Endothelial cell of umbilical vein (primary cell): ENCODE results near the gene ECE2. TPM values are rescaled to one million over a fixed set of nuclear protein-coding genes. Genes with fewer than 3 reads are reported as not detected.

Source experiments
- BruUV-seq: library from RNA; stranded (reverse); fragments of 400-500 nt; replicated peaks from 2 replicates; lab custom pipeline; 2021; lab: Mats Ljungman, UMichigan
- CTCF ChIA-PET: fragments of 300-600, 350-600 bp; sonication (Branson Sonifier 250); formaldehyde crosslinking; loops from one replicate; lab custom pipeline; 2021; ENCODE audit warnings: antibody characterized with exemption, inconsistent platforms; lab: Charles Lee
- POLR2A ChIA-PET: fragments of 300-600, 350-600 bp; sonication (Branson Sonifier 250); formaldehyde crosslinking; loops from one replicate; lab custom pipeline; 2021; ENCODE audit warnings: antibody characterized with exemption, inconsistent platforms; lab: Charles Lee
- DNase-seq: peaks from one replicate; pipeline ENCODE4 v3.0.0-alpha.2; 2011; ENCODE audit warnings: low read depth, low spot score
- FAIRE-seq: peaks from 2 replicates; lab custom pipeline; 2011; peaks lifted over from hg19 to GRCh38; lab: Jason Lieb, UNC
- H2AFZ ChIP-seq: 2 replicates; pipeline ENCODE4 v1.6.0; 2012; ENCODE audit warnings: low read depth, low read length, control low read depth, inconsistent platforms
- H3K27ac ChIP-seq: 2 replicates; pipeline ENCODE4 v1.5.1; 2011; ENCODE audit warnings: low read depth, mild to moderate bottlenecking, control low read depth, low read length, moderate library complexity; ENCODE audit not compliant: insufficient read depth
- H3K27me3 ChIP-seq, 2 experiments: 2 replicates each; pipeline versions ENCODE4 v1.6.0 to v1.6.1; 2011; ENCODE audit warnings: low read length in 2 of 2, mixed read lengths in 1 of 2; ENCODE audit not compliant: control insufficient read depth in 2 of 2, insufficient read depth in 2 of 2
- H3K36me3 ChIP-seq, 2 experiments: 2 replicates in 1 of 2; 3 replicates in 1 of 2; pipeline ENCODE4 v1.5.1; 2011; ENCODE audit warnings: low read length in 2 of 2, mild to moderate bottlenecking in 1 of 2, moderate library complexity in 1 of 2; ENCODE audit not compliant: control insufficient read depth in 2 of 2, insufficient read depth in 2 of 2; ENCODE audit errors: extremely low read depth in 1 of 2
- H3K4me1 ChIP-seq: 3 replicates; pipeline ENCODE4 v1.5.1; 2011; ENCODE audit warnings: mild to moderate bottlenecking, low read length; ENCODE audit not compliant: control insufficient read depth, insufficient read depth; ENCODE audit errors: extremely low read depth
- H3K4me2 ChIP-seq: 2 replicates; pipeline ENCODE4 v1.6.1; 2011; ENCODE audit warnings: low read length, control low read depth, mixed read lengths; ENCODE audit not compliant: insufficient read depth
- H3K4me3 ChIP-seq, 3 experiments: fragments of 200-600 bp in 1 of 3; sonication (generic), shearing (Covaris generic) in 1 of 3; replicated peaks in 1 of 3; 2 replicates each; pipeline ENCODE4 v1.5.1; 2011 to 2016; ENCODE audit warnings: control low read depth in 3 of 3, low read length in 3 of 3, mild to moderate bottlenecking in 2 of 3, inconsistent platforms in 1 of 3, low read depth in 1 of 3, moderate library complexity in 1 of 3; ENCODE audit not compliant: insufficient read depth in 1 of 3
- H3K79me2 ChIP-seq: 2 replicates; pipeline ENCODE4 v1.6.0; 2012; ENCODE audit warnings: low read length, inconsistent platforms; ENCODE audit not compliant: control insufficient read depth, insufficient read depth
- H3K9ac ChIP-seq: replicated peaks from 2 replicates; pipeline ENCODE3; 2011; ENCODE audit warnings: low read length, control low read depth; ENCODE audit not compliant: insufficient read depth; ENCODE audit errors: extremely low read depth
- H3K9me1 ChIP-seq: replicated peaks from 3 replicates; pipeline ENCODE4 v1.6.0; 2011; ENCODE audit warnings: mild to moderate bottlenecking, low read length; ENCODE audit not compliant: control insufficient read depth, insufficient read depth; ENCODE audit errors: extremely low read depth
- H3K9me3 ChIP-seq: replicated peaks from 2 replicates; pipeline ENCODE4 v1.5.1; 2012; ENCODE audit warnings: low read length, inconsistent platforms; ENCODE audit not compliant: control insufficient read depth, insufficient read depth
- H4K20me1 ChIP-seq: replicated peaks from 2 replicates; pipeline ENCODE3; 2011; ENCODE audit warnings: mild to moderate bottlenecking, low read length; ENCODE audit not compliant: control insufficient read depth, insufficient read depth; ENCODE audit errors: extremely low read depth
- EZH2 ChIP-seq: IDR thresholded peaks from 2 replicates; pipeline ENCODE4 v1.6.1; 2012; ENCODE audit warnings: borderline replicate concordance, low read depth, mild to moderate bottlenecking, moderate library complexity, low read length, inconsistent platforms; ENCODE audit not compliant: severe bottlenecking
- FOS ChIP-seq: IDR thresholded peaks from 2 replicates; pipeline ENCODE4 v1.6.1; 2011; ENCODE audit warnings: mild to moderate bottlenecking, low read length, moderate library complexity, borderline replicate concordance; ENCODE audit not compliant: insufficient read depth
- GATA2 ChIP-seq: IDR thresholded peaks from 2 replicates; pipeline ENCODE4 v1.7.0; 2011; ENCODE audit warnings: low read depth, mild to moderate bottlenecking, moderate library complexity, mixed read lengths, low read length; ENCODE audit not compliant: insufficient read length, insufficient read depth
- JUN ChIP-seq: IDR thresholded peaks from 2 replicates; pipeline ENCODE4 v1.6.1; 2011; ENCODE audit warnings: borderline replicate concordance, low read depth; ENCODE audit not compliant: insufficient read length, insufficient read depth
- MYC ChIP-seq: IDR thresholded peaks from one replicate; pipeline ENCODE4 v1.6.1; 2011; ENCODE audit warnings: mild to moderate bottlenecking, low read depth, low read length
- POLR2A ChIP-seq: IDR thresholded peaks from 2 replicates; pipeline ENCODE4 v1.6.1; 2012; ENCODE audit warnings: low read depth, mild to moderate bottlenecking, control low read depth, low read length
- POLR2AphosphoS5 ChIP-seq: IDR thresholded peaks from 2 replicates; pipeline ENCODE4 v1.6.1; 2012; ENCODE audit warnings: low read depth, mild to moderate bottlenecking, control low read depth, low read length, moderate library complexity; ENCODE audit not compliant: insufficient read depth
- dilution Hi-C: fragments of 300-500 bp; cut with MboI; formaldehyde crosslinking; loops from one replicate; pipeline ENCODE4 v1.15.0; 2019; ENCODE audit warnings: low sequenced_read_pairs; ENCODE audit not compliant: extremely low pct_ligation_motif_present
- intact Hi-C: fragments of 100-400 bp; cut with micrococcal nuclease; formaldehyde crosslinking; loops from one replicate; pipeline ENCODE4 v1.10.0; 2022
- polyA plus RNA-seq, 4 experiments: library from polyadenylated mRNA; depleted of rRNA in 3 of 4; stranded (reverse) in 3 of 4; unstranded in 1 of 4; fragments of >200 nt; gene quantifications; 2 replicates each; pipeline versions ENCODE4 v1.2.1 to v1.2.3, GENCODE V29; 2011 to 2012; ENCODE audit warnings: missing spikeins in 1 of 4
- total RNA-seq: library from RNA; stranded (reverse); gene quantifications from 2 replicates; pipeline ENCODE4 v1.2.3, GENCODE V29; 2021
- TF ChIP-seq, protein P1 (sequence below): IDR thresholded peaks from 2 replicates; pipeline ENCODE4 v1.6.1; 2011; ENCODE audit not compliant: insufficient read depth, insufficient read length
- TF ChIP-seq, protein P2 (sequence below), 2 donors: IDR thresholded peaks; 1 replicate in 1 of 2; 2 replicates in 1 of 2; pipeline ENCODE4 v1.5.1; 2011; ENCODE audit warnings: low read length in 2 of 2, mild to moderate bottlenecking in 2 of 2, moderate library complexity in 2 of 2, control low read depth in 1 of 2, inconsistent platforms in 1 of 2, low read depth in 1 of 2; ENCODE audit not compliant: insufficient read depth in 1 of 2; ENCODE audit errors: extremely low read depth in 1 of 2

Gene ECE2
- total and polyA plus RNA-seq, 2 donors (not counting 3 experiments of a cell fraction or from before 2014, with no cell fraction given), result not detected

- intact Hi-C loops, result loop anchor here (1.0 kb wide), 1 partner anchor 12 kb away; no protein-coding TSS in a partner anchor
- H3K9me1 ChIP-seq, result no peaks in the 10 kb centered on the region
- no peak overlapping the region for H3K4me2 ChIP-seq
- peak overlapping the region; percentile 10 for H3K9ac ChIP-seq
- POLR2A ChIA-PET, result interaction anchor here (0.6 to 0.8 kb wide), 2 partner anchors 15 to 872 kb away, joined by 3 read pairs; no protein-coding TSS in a partner anchor
- FAIRE-seq (peak; percentile 92), DNase-seq (peak; percentile 94)
- peaks cover 52 to 53% of the 10 kb centered on the region in 2 experiments for H3K36me3 ChIP-seq
- peaks cover 3% of the 10 kb centered on the region for H4K20me1 ChIP-seq
- dilution Hi-C loops, result no loop called here
- peaks cover 45% of the 10 kb centered on the region for H3K4me1 ChIP-seq
- CTCF ChIA-PET, result interaction anchor here (0.7 to 1.8 kb wide), 4 partner anchors 14 to 51 kb away, joined by 3 to 10 read pairs (median 5); no protein-coding TSS in a partner anchor
- peaks cover 93% of the 10 kb centered on the region for H3K79me2 ChIP-seq
- H2AFZ ChIP-seq, result no peak overlapping the region
- H3K9me3 ChIP-seq, result no peaks in the 10 kb centered on the region
- BruUV-seq, result no TSS peak
- H3K27ac ChIP-seq, result peak overlapping the region; percentile 38
- TF ChIP-seq EZH2, result no peak
- peak; percentile 61 for TF ChIP-seq POLR2AphosphoS5
- TF ChIP-seq, protein P1, sequence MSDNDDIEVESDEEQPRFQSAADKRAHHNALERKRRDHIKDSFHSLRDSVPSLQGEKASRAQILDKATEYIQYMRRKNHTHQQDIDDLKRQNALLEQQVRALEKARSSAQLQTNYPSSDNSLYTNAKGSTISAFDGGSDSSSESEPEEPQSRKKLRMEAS, result no peak
- TF ChIP-seq GATA2, result no peak
- TF ChIP-seq POLR2A, result no peak
- peak; percentile 71 for TF ChIP-seq FOS
- no peak for TF ChIP-seq MYC
- TF ChIP-seq JUN, result peak; percentile 40
- TF ChIP-seq, protein P2, sequence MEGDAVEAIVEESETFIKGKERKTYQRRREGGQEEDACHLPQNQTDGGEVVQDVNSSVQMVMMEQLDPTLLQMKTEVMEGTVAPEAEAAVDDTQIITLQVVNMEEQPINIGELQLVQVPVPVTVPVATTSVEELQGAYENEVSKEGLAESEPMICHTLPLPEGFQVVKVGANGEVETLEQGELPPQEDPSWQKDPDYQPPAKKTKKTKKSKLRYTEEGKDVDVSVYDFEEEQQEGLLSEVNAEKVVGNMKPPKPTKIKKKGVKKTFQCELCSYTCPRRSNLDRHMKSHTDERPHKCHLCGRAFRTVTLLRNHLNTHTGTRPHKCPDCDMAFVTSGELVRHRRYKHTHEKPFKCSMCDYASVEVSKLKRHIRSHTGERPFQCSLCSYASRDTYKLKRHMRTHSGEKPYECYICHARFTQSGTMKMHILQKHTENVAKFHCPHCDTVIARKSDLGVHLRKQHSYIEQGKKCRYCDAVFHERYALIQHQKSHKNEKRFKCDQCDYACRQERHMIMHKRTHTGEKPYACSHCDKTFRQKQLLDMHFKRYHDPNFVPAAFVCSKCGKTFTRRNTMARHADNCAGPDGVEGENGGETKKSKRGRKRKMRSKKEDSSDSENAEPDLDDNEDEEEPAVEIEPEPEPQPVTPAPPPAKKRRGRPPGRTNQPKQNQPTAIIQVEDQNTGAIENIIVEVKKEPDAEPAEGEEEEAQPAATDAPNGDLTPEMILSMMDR (IDR thresholded peaks at IDR 0.05; ENCODE audit: extremely low read depth in 1 of 2, insufficient read depth in 1 of 2, low read depth in 1 of 2, low read length in 2 of 2), result no peak
- H3K4me3 ChIP-seq, result no peak overlapping the region
- H3K27me3 ChIP-seq, result no peaks in the 10 kb centered on the region
Measured at GRCh38 chr3:184320104-184320445, 44.3 kb downstream of the ECE2 start.
